Lower leg skin (tissue), 4 donors: Measurements from ENCODE around the gene NODAL. TPM values are rescaled to one million over a fixed set of nuclear protein-coding genes. Genes with fewer than 3 reads are reported as not detected.

ENCODE experiments used
- DNase-seq, 2 donors: peaks; one replicate each; pipeline ENCODE4 v3.0.0-alpha.2; 2019; ENCODE audit warnings: low spot score in 2 of 2
- H3K4me3 ChIP-seq: fragments of 200-600 bp; sonication (generic); 2 replicates; pipeline ENCODE4 v1.5.1; 2017; ENCODE audit warnings: mild to moderate bottlenecking, low read depth; ENCODE audit not compliant: poor library complexity, severe bottlenecking
- POLR2A ChIP-seq, 2 donors: fragments of 450-650 bp; IDR thresholded peaks; one replicate each; pipeline ENCODE4 v1.6.1; 2016 to 2017; ENCODE audit warnings: antibody characterized with exemption in 2 of 2, mild to moderate bottlenecking in 1 of 2, moderate library complexity in 1 of 2
- WGBS, 2 donors: methylation state at CpG; one replicate each; pipeline ENCODE4 v1.1.5; 2018; 5-methylcytosine and 5-hydroxymethylcytosine counted together
- intact Hi-C: fragments of 100-400 bp; cut with DNase I; formaldehyde crosslinking; loops from one replicate; pipeline ENCODE4 v1.15.0; 2023; ENCODE audit warnings: low total_unique reads
- total RNA-seq, 4 donors: library from RNA; depleted of rRNA; stranded (reverse); fragments of >200 nt; gene quantifications; one replicate each; pipeline ENCODE4 v1.1.0, GENCODE V29; 2016
- TF ChIP-seq, protein P1 (sequence below), 3 donors: fragments of 450-650 bp; IDR thresholded peaks; one replicate each; pipeline ENCODE4 v1.5.1; 2016; ENCODE audit warnings: antibody characterized with exemption in 3 of 3, mild to moderate bottlenecking in 3 of 3, moderate library complexity in 2 of 3

Gene NODAL
- total RNA-seq, 4 donors from 2014 or later: not detected

DNA sequence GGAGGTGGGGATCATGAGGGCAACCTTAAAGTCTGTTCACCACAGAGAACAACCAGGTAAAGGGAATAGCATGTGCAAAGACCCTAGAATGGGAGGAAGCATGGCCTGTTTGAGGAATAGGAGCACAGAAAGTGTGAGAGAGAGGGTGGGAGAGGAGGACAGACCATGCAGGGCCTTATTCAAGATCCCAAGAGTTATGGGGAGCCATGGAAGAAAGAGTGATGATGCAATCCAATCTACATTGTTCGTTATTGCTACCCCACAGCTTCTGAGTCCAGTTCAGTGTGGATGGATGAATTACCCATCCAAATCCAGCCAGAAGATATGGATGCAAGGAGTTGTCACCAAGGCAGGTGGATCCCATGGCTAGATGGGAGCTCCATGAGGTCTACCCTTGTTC lies 45.3 kb downstream of the NODAL start:
- WGBS, 2 donors: 90 to 91% methylated on average over 1 of the region's 1 CpG
- TF ChIP-seq, protein P1, sequence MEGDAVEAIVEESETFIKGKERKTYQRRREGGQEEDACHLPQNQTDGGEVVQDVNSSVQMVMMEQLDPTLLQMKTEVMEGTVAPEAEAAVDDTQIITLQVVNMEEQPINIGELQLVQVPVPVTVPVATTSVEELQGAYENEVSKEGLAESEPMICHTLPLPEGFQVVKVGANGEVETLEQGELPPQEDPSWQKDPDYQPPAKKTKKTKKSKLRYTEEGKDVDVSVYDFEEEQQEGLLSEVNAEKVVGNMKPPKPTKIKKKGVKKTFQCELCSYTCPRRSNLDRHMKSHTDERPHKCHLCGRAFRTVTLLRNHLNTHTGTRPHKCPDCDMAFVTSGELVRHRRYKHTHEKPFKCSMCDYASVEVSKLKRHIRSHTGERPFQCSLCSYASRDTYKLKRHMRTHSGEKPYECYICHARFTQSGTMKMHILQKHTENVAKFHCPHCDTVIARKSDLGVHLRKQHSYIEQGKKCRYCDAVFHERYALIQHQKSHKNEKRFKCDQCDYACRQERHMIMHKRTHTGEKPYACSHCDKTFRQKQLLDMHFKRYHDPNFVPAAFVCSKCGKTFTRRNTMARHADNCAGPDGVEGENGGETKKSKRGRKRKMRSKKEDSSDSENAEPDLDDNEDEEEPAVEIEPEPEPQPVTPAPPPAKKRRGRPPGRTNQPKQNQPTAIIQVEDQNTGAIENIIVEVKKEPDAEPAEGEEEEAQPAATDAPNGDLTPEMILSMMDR (IDR thresholded peaks at IDR 0.05): no peak
- no peak for TF ChIP-seq POLR2A (IDR thresholded peaks at IDR 0.05)
- intact Hi-C loops: no loop called here

DNA sequence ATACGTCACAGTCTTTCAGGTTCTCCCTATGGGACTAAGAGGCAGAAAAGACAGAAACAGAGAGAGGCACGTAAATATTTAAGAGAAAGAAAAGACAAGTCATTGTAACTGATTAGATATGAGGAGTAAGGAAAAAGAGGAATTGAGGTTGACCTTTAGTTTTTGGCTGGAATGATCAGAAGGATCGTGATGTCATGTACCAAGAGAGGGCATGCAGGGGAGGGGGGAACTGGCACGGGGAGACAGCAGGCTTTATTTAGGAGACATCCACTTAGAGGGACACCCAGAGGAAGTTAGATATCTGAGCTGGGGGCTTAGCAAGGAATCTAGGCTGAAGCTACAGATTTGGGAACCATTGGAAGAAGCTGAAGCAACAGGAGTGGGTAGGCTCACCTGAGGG lies 49.8 kb downstream of the NODAL start:
- DNase-seq: peak in 1 of 2 donors; percentile 50
- no peak overlapping the region for H3K4me3 ChIP-seq
- intact Hi-C loops: no loop called here
- 52 to 62% methylated on average over 4 of the region's 4 CpGs for WGBS, 2 donors
- TF ChIP-seq POLR2A (IDR thresholded peaks at IDR 0.05): no peak
- TF ChIP-seq, protein P1 (IDR thresholded peaks at IDR 0.05): no peak

More for the DNA sequence above, 45.3 kb downstream of the NODAL start:
- H3K4me3 ChIP-seq: no peak overlapping the region
- peak in 1 of 2 donors; percentile 13 for DNase-seq

Other genes with a start within 250 kb of the NODAL start
- gene PPA1, start 208.3 kb downstream of the NODAL start, total RNA-seq: 100 to 1,000 TPM in 2 of 4 donors, 10 to 100 TPM in 2; 69.7 to 147 (median 96.9) TPM
- gene NPFFR1, start 157.7 kb downstream of the NODAL start, total RNA-seq: under 1 TPM in 2 of 4 donors, not detected in 2; 0.22 to 0.42 TPM
- 1 to 10 TPM; 4.0 to 7.6 (median 5.9) TPM for gene LRRC20, start 59.1 kb downstream of the NODAL start, total RNA-seq
- 10 to 100 TPM; 40.2 to 68.0 (median 58.9) TPM for gene EIF4EBP2, start 37.5 kb downstream of the NODAL start, total RNA-seq
- gene PALD1, start 37.1 kb upstream of the NODAL start, total RNA-seq: 1 to 10 TPM; 6.0 to 9.7 (median 6.4) TPM
- gene PRF1, start 161.1 kb upstream of the NODAL start, total RNA-seq: 1 to 10 TPM in 2 of 4 donors, under 1 TPM in 2; 0.36 to 1.4 (median 1.1) TPM
- gene ADAMTS14, start 230.8 kb upstream of the NODAL start, total RNA-seq: 1 to 10 TPM in 1 of 4 donors, under 1 TPM in 2, not detected in 1; 0.22 to 1.0 (median 0.34) TPM